GM11168 (cell line): Measurements from ENCODE around the gene EHD2.
"Not testable (repeated sequence)": the region's sequence is repeated elsewhere in the genome, so short reads cannot be mapped to it uniquely, and the experiment has no call there.

Experiments used
- in situ Hi-C: fragments of 300-500 bp; cut with MboI; formaldehyde crosslinking; loops from one replicate; pipeline ENCODE4 v1.12.0; 2022; ENCODE audit warnings: low sequenced_read_pairs; ENCODE audit not compliant: unreplicated experiment

The EHD2 gene, protein sequence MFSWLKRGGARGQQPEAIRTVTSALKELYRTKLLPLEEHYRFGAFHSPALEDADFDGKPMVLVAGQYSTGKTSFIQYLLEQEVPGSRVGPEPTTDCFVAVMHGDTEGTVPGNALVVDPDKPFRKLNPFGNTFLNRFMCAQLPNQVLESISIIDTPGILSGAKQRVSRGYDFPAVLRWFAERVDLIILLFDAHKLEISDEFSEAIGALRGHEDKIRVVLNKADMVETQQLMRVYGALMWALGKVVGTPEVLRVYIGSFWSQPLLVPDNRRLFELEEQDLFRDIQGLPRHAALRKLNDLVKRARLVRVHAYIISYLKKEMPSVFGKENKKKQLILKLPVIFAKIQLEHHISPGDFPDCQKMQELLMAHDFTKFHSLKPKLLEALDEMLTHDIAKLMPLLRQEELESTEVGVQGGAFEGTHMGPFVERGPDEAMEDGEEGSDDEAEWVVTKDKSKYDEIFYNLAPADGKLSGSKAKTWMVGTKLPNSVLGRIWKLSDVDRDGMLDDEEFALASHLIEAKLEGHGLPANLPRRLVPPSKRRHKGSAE

DNA sequence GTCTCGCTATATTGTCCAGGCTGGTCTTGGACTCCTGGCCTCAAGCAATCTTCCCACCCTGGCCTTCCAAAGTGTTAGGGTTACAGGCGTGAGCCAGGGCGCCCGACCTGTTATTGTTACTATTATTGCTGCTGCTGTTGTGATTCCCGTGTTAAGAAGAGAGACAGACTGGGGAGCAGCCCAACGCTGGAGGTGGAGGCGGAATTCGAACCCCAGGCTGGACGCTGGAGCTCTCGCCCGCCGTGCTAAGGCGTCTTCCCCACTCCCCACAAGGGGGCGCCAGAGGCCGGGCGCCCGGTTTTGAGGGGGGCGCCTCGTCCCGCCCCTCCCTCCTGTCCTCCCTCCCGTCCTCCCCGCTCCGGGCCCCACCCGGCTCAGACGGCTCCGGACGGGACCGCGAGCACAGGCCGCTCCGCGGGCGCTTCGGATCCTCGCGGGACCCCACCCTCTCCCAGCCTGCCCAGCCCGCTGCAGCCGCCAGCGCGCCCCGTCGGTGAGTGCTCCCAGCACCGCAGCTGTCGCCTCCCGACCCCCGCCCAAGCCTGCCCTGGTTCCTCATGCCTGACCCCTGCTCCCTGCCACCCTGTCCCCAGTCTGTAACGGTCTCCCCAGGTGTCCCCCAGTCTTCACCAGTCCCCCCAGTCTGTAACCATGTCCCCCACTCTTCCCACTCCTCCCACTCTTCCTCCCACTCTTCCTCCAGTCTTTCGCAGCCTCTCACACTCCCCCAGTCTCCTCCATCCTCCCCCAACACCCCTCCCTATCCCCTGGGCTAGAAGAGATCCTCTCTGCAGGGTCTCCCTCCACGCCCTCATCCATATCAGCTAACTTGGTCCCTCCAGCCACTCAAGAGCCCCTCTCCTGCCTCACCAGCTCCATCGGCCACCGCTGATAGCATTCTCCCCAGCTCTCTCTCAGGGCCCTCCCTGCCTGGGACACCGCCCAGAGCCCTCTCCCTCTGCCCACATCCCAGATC lies at the start of gene EHD2:
Gene EHD2 (plus strand): TSS at position 377 of the 976 bp plus-strand sequence. CDS start 3,191 bp downstream, outside the sequence.
- in situ Hi-C loops: loop anchor here (25.0 kb wide), 1 partner anchor 426 kb away; no protein-coding TSS in a partner anchor

- in situ Hi-C loops: no loop called here
Measured at GRCh38 chr19:47663435-47663910, 49.7 kb upstream of the EHD2 start.

GRCh38 chr19:47663911-47664771 lies 49.1 kb upstream of the EHD2 start:
- in situ Hi-C loops: no loop called here

DNA sequence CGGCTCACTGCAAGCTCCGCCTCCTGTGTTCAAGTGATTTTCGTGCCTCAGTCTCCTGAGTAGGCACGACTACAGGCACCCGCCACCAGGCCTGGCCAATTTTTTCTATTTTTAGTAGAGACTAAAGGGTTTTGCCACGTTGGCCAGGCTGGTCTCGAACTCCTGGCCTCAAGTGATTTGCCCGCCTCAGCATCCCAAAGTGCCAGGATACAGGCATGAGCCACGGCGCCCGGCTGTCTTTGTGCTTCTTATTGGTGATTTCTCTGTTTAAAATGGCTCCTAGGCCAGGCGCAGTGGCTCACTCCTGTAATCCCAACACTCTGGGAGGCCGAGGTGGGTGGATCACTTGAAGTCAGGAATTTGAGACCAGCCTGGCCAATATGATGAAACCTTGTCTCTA lies 44.7 kb upstream of the EHD2 start:
- in situ Hi-C loops: not testable (repeated sequence)

- in situ Hi-C loops: no loop called here
Measured at GRCh38 chr19:47670736-47671135, 42.5 kb upstream of the EHD2 start.

DNA sequence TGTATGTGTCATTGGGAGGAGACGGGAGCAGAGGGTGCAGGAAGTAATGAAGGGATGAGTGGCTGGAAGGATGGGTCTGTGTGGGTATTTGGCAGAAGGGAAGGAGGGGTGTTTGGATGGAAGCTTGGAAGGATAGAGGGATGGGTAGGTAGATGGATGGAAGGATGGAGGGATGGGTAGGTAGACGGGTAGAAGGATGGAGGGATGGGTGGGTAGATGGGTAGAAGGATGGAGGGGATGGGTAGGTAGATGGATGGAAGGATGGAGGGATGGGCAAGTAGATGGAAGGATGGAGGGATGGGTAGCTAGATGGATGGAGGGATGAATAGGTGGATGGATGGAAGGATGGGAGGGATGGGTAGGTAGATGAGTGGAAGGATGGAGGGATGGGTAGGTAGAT lies 41.7 kb upstream of the EHD2 start:
- in situ Hi-C loops: no loop called here

DNA sequence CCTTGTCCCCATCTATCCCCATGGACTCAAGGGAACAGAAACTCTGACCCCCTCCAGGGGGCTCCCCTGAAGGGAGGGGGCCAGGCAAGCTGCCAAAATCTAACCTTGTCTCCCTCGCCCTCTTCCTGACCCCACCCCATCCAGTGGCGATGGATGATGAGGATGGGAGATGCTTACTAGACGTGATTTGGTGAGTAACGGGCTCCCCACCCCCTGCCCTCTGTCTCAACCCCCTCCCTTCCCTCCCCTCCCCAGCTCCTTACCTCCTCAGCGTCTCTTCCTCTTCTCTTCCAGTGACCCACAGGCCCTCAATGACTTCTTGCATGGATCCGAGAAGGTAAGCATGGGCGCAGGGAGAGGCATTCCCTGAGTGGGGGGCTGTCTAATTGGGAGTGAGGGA lies 39.8 kb upstream of the EHD2 start:
- in situ Hi-C loops: no loop called here

DNA sequence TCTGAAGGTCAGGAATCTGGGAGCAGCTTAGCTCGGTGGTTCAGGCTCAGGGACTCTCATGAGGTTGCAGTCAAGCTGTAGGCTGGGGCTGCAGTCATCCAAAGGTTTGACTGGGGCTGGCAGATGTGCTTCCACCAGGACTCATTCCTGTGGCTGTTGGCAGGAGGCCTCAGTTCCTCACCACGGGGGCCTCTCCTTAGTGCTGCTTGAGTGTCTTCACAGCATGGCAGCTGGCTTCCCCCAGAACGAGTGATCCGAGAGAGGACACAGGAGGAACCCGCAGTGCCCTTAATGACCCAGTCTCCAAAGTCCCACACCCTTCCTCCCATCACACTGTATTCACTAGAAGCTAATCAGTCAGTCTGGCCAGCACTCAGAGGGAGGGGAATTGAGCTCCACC lies 38.7 kb upstream of the EHD2 start:
- in situ Hi-C loops: no loop called here

DNA sequence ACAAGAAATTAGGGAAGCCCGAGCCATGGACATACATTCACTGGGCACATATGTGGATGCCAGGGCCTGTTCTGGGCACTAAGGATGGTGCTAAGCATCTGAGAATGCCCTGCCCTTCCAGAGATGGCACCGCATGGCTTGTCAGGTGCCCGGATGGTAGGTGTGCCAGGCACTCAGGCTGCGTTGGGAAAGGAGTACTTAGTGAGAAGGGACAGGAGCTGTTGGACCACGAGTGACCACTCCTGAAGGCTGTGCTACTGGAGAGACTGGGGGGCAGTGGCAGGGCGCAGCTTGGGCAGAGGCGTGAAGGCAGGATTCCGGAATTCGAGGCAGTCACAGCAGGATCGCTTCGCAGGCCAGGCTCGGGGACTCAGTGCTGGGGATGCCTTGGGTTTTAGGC lies 38.0 kb upstream of the EHD2 start:
- in situ Hi-C loops: no loop called here

- in situ Hi-C loops: no loop called here
Measured at GRCh38 chr19:47675859-47676258, 37.4 kb upstream of the EHD2 start.

- in situ Hi-C loops: no loop called here
Measured at GRCh38 chr19:47676811-47677210, 36.4 kb upstream of the EHD2 start.

- in situ Hi-C loops: no loop called here
Measured at GRCh38 chr19:47679251-47679900, 33.8 kb upstream of the EHD2 start.

- in situ Hi-C loops: no loop called here
Measured at GRCh38 chr19:47679922-47680857, 33.0 kb upstream of the EHD2 start.

GRCh38 chr19:47680858-47681332 lies 32.3 kb upstream of the EHD2 start:
- in situ Hi-C loops: no loop called here

GRCh38 chr19:47681388-47681787 lies 31.8 kb upstream of the EHD2 start:
- in situ Hi-C loops: no loop called here

DNA sequence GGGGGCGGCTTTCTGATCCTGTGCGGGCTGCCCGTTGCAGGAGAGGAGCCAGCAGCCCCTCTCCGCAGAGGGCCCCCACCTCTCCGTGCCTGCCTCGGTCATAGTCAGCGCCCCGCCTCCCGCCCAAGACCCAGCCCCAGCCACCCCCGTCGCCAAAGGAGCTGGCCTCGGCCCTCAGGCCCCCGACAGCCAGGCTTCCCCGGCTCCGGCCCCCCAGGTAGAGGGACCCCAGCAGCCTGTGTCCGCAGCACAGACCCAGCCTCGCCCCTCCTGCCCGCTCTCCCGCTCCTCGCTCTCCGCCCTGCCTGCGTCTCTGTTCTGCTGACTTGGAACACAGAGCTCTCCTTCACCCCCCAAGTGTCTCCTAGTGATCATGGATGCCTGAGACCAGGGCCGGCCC lies 31.3 kb upstream of the EHD2 start:
- in situ Hi-C loops: no loop called here

DNA sequence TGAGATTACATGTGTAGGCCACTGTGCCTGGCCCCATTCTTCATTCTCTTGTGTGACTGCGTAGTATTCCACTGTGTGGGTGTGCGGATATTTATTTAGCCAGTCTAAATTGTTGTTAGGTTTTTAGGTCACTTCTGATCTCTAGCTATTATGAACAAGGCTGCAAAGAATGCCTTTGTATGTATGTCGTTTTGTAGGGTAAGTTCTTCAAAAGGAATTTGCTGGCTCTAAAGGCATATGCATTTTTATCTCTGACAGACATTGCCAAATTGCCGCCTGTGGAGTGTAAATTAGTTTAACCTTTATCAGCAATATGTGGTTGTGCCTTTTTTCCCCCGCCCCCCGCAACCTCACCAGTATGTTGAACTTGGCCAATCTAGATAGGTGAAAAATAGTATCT lies 30.3 kb upstream of the EHD2 start:
- in situ Hi-C loops: no loop called here
